ENCODE results near the gene YPEL2. TPM values are rescaled to one million over a fixed set of nuclear protein-coding genes. Genes with fewer than 3 reads are reported as not detected.

Gene YPEL2
- total RNA-seq, 2 donors from 2014 or later, result 12.8 to 40.3 TPM

DNA sequence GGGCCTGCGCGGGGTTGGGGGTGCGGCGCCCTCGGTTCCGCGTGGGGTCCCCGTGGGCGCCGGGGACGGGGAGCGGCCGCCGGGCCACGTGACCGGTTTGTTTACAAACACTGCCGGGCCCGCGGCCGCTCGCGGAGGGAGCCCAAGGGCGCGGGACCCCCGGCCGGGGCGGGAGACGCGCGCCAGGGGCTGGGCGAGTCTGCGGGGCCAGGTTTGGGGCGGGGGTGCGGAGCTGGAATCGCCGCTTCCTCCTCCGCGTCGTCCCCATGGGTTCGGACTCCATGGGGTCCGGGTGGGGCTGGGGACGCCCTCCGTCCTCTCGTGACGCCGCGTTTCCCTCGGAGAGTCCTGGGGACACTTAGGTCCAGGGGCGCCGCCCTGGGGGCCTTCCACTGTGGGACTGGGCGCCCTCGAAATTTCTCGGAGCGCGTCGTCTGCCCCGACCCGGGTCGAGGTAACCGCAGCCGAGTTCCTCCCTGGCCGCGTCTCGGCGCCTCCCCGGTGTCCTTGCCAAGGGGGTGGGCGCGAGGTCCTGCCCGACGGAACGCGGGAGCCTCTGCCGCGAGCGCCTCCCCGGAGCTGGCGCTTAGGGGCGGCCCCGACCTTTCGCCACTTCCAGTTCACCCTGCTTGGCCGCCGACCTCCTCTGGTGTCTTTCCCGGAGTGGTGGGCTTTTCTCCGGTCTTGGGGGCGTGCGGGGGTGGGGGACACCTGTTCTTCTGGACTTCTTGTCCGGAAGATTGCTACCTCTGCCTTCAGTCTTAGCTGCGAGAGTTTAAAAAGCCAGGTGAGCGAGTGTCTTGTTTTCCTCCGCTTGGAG, 684 bp downstream of the YPEL2 start:
- intact Hi-C loops (cut with DNase I), result loop anchor here (5.0 kb wide), 3 partner anchors 35 to 815 kb away; no protein-coding TSS in a partner anchor
- Histone ChIP-seq H3K27ac (peak overlapping the region; percentile 88 to 91), H3K36me3 (no peaks in the 10 kb centered on the region), H3K4me1 (replicated peaks) (peaks cover 8% of the 10 kb centered on the region), H3K4me3 (peak overlapping the region; percentile 95 to 98), H3K9me3 (no peaks in the 10 kb centered on the region), H3K27me3 (replicated peaks; ENCODE audit: insufficient read depth) (no peaks in the 10 kb centered on the region)
- no peak for TF ChIP-seq POLR2AphosphoS5 (IDR thresholded peaks at IDR 0.05)
- no peak for TF ChIP-seq POLR2A (IDR thresholded peaks at IDR 0.05)
- TF ChIP-seq, protein P1, sequence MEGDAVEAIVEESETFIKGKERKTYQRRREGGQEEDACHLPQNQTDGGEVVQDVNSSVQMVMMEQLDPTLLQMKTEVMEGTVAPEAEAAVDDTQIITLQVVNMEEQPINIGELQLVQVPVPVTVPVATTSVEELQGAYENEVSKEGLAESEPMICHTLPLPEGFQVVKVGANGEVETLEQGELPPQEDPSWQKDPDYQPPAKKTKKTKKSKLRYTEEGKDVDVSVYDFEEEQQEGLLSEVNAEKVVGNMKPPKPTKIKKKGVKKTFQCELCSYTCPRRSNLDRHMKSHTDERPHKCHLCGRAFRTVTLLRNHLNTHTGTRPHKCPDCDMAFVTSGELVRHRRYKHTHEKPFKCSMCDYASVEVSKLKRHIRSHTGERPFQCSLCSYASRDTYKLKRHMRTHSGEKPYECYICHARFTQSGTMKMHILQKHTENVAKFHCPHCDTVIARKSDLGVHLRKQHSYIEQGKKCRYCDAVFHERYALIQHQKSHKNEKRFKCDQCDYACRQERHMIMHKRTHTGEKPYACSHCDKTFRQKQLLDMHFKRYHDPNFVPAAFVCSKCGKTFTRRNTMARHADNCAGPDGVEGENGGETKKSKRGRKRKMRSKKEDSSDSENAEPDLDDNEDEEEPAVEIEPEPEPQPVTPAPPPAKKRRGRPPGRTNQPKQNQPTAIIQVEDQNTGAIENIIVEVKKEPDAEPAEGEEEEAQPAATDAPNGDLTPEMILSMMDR (IDR thresholded peaks at IDR 0.05), result no peak
- peak; percentile 23 for DNase-seq (ENCODE audit: low spot score)
- 0% methylated on average over 47 of the region's 90 CpGs for WGBS

DNA sequence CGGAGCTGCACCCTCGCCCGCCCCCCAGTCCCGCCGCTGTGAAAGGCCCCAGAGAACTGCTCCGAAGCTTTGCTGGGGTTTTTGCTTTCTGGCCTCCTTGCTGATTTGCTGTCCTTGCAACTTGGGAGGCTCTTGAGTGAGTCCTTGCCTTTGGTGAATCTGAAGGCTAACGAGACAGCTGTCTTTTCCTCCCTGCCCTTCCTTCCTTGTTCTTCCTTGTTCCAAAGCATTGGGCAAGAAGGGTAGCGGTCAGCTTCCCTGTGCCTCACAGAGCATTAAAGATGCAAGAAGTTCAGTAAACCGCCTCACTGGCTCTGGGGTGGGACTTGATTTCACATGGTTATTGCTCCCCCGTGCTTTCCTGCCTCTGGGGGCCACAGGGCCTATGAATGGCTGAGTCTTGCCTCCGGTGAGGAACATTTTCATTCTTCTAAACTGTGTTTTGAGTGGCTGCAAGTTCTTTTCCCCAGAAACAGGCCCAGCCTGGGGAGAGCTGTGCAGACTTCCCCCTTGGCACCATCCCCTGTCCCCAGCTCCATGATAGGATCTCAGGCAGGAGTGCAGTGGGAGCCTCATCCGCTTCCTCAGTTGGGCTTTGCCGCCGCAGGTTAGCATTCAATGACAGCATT, 1.4 kb downstream of the YPEL2 start:
- intact Hi-C loops (cut with DNase I), result loop anchor here (5.0 kb wide), 3 partner anchors 34 to 816 kb away; no protein-coding TSS in a partner anchor
- peak overlapping the region; percentile 95 to 98 for H3K4me3 ChIP-seq
- no peaks in the 10 kb centered on the region for H3K27me3 ChIP-seq (replicated peaks; ENCODE audit: insufficient read depth)
- H3K9me3 ChIP-seq, result no peaks in the 10 kb centered on the region
- no peak for TF ChIP-seq POLR2AphosphoS5 (IDR thresholded peaks at IDR 0.05)
- no peak for TF ChIP-seq POLR2A (IDR thresholded peaks at IDR 0.05)
- TF ChIP-seq, protein P1 (IDR thresholded peaks at IDR 0.05), result no peak
- peak overlapping the region; percentile 88 to 91 for H3K27ac ChIP-seq
- no peaks in the 10 kb centered on the region for H3K36me3 ChIP-seq
- 12% methylated on average over 14 of the region's 14 CpGs for WGBS
- peaks cover 11% of the 10 kb centered on the region for H3K4me1 ChIP-seq (replicated peaks)
- peak; percentile 36 for DNase-seq (ENCODE audit: low spot score)

DNA sequence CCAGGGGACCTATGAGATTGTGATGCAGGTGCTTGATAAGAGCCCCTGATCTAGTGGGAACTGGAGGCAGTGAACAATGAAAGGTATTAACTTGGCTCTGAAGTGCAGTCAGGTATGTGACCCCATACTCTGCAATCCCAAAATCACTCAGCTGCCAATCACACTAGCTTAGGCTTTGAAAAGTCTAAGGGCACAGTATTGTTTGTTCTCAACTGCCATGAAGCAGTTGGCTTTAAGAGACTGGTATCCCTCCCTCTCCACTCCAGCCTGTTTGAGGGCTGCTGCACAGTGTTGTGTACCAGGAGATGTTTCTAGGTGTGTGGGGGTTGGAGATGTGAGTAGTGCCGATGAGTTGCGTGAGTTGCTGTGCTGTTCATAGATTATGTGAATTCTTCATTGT, 2.4 kb downstream of the YPEL2 start:
- Histone ChIP-seq H3K4me3 (no peak overlapping the region), H3K36me3 (no peaks in the 10 kb centered on the region), H3K4me1 (replicated peaks) (peaks cover 11% of the 10 kb centered on the region), H3K27me3 (replicated peaks; ENCODE audit: insufficient read depth) (no peaks in the 10 kb centered on the region), H3K9me3 (no peaks in the 10 kb centered on the region), H3K27ac (no peak overlapping the region)
- WGBS, result 74% methylated on average over 2 of the region's 2 CpGs
- DNase-seq (ENCODE audit: low spot score), result no peak
- intact Hi-C loops (cut with DNase I), result loop anchor here (5.0 kb wide), 3 partner anchors 33 to 817 kb away; no protein-coding TSS in a partner anchor
- TF ChIP-seq POLR2AphosphoS5 (IDR thresholded peaks at IDR 0.05) (no peak), POLR2A (IDR thresholded peaks at IDR 0.05) (no peak)
- TF ChIP-seq, protein P1 (IDR thresholded peaks at IDR 0.05), result no peak

DNA sequence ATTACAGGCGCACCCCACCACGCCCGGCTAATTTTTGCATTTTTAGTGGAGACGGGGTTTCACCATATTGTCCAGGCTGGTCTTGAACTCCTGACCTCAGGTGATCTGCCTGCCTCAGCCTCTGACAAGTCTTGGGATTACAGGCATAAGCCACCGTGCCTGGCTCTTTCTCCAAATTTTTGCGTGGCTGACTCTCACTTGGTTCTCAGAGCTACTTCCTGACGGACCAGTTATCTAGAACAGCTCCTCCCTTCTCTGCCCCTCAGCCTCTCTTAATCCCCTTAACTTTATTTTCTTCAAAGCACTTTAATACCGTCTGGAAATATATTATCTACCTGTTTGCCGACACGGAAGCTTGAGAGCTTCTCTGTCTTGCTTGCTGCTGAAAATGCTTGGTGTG, 4.2 kb downstream of the YPEL2 start:
- intact Hi-C loops (cut with DNase I), result no loop called here
- DNase-seq (ENCODE audit: low spot score), result no peak
- Histone ChIP-seq H3K4me3 (no peak overlapping the region), H3K36me3 (no peaks in the 10 kb centered on the region), H3K4me1 (replicated peaks) (peaks cover 9% of the 10 kb centered on the region), H3K9me3 (no peaks in the 10 kb centered on the region), H3K27ac (no peak overlapping the region), H3K27me3 (replicated peaks; ENCODE audit: insufficient read depth) (no peaks in the 10 kb centered on the region)
- 85% methylated on average over 10 of the region's 10 CpGs for WGBS
- no peak for TF ChIP-seq POLR2AphosphoS5 (IDR thresholded peaks at IDR 0.05)
- no peak for TF ChIP-seq POLR2A (IDR thresholded peaks at IDR 0.05)
- TF ChIP-seq, protein P1 (IDR thresholded peaks at IDR 0.05), result no peak

Data from prostate gland (tissue), 2 donors.